GM19463 (cell line): ENCODE measurements around the gene VIM.

Experiments used
- ATAC-seq: cut with Tn5 transposase; IDR thresholded peaks from one replicate; pipeline ENCODE4 v1.9.1; 2021; ENCODE audit warnings: mild to moderate bottlenecking, moderate library complexity; ENCODE audit not compliant: unreplicated experiment

Gene VIM

GRCh38 chr10:17228091-17229015 lies at the start of gene VIM:
Gene VIM (plus strand): TSS chr10:17228241. CDS start chr10:17229423, 1,182 bp downstream.
- ATAC-seq = peak; percentile 31

GRCh38 chr10:17179002-17179401 lies 49.0 kb upstream of the VIM start:
- ATAC-seq = no peak

GRCh38 chr10:17181110-17181509 lies 46.9 kb upstream of the VIM start:
- no peak for ATAC-seq

GRCh38 chr10:17181751-17182150 lies 46.3 kb upstream of the VIM start:
- ATAC-seq = no peak

- no peak for ATAC-seq
These were observed 44.9 kb upstream of the VIM start for GRCh38 chr10:17183110-17183509.

GRCh38 chr10:17185873-17186272 lies 42.2 kb upstream of the VIM start:
- ATAC-seq = no peak

- ATAC-seq = no peak
These were observed 39.3 kb upstream of the VIM start for GRCh38 chr10:17188644-17189172.

- no peak for ATAC-seq
These were observed 37.4 kb upstream of the VIM start for GRCh38 chr10:17190602-17191001.

GRCh38 chr10:17195083-17195482 lies 33.0 kb upstream of the VIM start:
- no peak for ATAC-seq

- ATAC-seq = no peak
These were observed 32.0 kb upstream of the VIM start for GRCh38 chr10:17196045-17196444.

- ATAC-seq = no peak
These were observed 31.5 kb upstream of the VIM start for GRCh38 chr10:17196573-17196972.

GRCh38 chr10:17199351-17199804 lies 28.7 kb upstream of the VIM start:
- no peak for ATAC-seq

- no peak for ATAC-seq
These were observed 27.8 kb upstream of the VIM start for GRCh38 chr10:17200001-17200911.

- peak; percentile 89 for ATAC-seq
These were observed 26.9 kb upstream of the VIM start, which contains the start of gene TRDMT1 for GRCh38 chr10:17200912-17201793. Gene TRDMT1 (minus strand): TSS chr10:17201672. CDS start chr10:17201634, 38 bp downstream.

- ATAC-seq = no peak
These were observed 26.3 kb upstream of the VIM start for GRCh38 chr10:17201794-17202116.

- no peak for ATAC-seq
These were observed 25.5 kb upstream of the VIM start for GRCh38 chr10:17202506-17202905.

- ATAC-seq = no peak
These were observed 25.0 kb upstream of the VIM start for GRCh38 chr10:17202999-17203398.

- no peak for ATAC-seq
These were observed 24.6 kb upstream of the VIM start for GRCh38 chr10:17203416-17203815.

GRCh38 chr10:17206210-17206709 lies 21.8 kb upstream of the VIM start:
- ATAC-seq = peak; percentile 35

- ATAC-seq = no peak
These were observed 19.6 kb upstream of the VIM start for GRCh38 chr10:17208476-17208875.
